Gastroesophageal sphincter (tissue), 3 donors: ENCODE measurements around the gene KCND3.
"Not testable (repeated sequence)": the region's sequence is repeated elsewhere in the genome, so short reads cannot be mapped to it uniquely, and the experiment has no call there.

Experiments used
- POLR2A ChIP-seq, 2 donors: fragments of 450-650 bp; IDR thresholded peaks; one replicate each; pipeline ENCODE4 v1.6.1; 2017; ENCODE audit warnings: antibody characterized with exemption in 2 of 2, mild to moderate bottlenecking in 2 of 2, moderate library complexity in 1 of 2
- TF ChIP-seq, protein P1 (sequence below), 4 experiments: fragments of 200-600 bp in 2 of 4; fragments of 450-650 bp in 2 of 4; sonication (generic) in 1 of 4; IDR thresholded peaks; one replicate each; pipeline ENCODE4 v1.5.1; 2017 to 2019; ENCODE audit warnings: antibody characterized with exemption in 4 of 4, mild to moderate bottlenecking in 2 of 4, moderate library complexity in 2 of 4

DNA sequence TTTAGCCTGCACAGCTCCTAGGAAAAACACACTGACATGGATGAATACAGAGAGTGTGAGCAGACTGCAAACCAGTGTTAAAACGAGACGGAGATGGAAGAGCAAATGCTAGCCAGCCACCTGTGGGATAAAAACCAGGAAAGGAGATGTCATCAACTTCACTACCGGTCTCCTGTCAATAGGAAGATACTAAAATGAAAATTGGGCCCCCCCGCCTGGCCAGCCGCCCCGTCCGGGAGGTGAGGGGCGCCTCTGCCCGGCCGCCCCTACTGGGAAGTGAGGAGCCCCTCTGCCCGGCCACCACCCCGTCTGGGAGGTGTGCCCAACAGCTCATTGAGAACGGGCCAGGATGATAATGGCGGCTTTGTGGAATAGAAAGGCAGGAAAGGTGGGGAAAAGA, 189.7 kb downstream of the KCND3 start:
- TF ChIP-seq, protein P1, sequence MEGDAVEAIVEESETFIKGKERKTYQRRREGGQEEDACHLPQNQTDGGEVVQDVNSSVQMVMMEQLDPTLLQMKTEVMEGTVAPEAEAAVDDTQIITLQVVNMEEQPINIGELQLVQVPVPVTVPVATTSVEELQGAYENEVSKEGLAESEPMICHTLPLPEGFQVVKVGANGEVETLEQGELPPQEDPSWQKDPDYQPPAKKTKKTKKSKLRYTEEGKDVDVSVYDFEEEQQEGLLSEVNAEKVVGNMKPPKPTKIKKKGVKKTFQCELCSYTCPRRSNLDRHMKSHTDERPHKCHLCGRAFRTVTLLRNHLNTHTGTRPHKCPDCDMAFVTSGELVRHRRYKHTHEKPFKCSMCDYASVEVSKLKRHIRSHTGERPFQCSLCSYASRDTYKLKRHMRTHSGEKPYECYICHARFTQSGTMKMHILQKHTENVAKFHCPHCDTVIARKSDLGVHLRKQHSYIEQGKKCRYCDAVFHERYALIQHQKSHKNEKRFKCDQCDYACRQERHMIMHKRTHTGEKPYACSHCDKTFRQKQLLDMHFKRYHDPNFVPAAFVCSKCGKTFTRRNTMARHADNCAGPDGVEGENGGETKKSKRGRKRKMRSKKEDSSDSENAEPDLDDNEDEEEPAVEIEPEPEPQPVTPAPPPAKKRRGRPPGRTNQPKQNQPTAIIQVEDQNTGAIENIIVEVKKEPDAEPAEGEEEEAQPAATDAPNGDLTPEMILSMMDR (IDR thresholded peaks at IDR 0.05), result not testable (repeated sequence)
- TF ChIP-seq POLR2A (IDR thresholded peaks at IDR 0.05), result not testable (repeated sequence)
